ENCODE data around the gene ODAD3.
"Not testable (repeated sequence)": the region's sequence is repeated elsewhere in the genome, so short reads cannot be mapped to it uniquely, and the experiment has no call there.

ODAD3 gene

GRCh38 chr19:11457831-11458230 lies 22.9 kb upstream of the ODAD3 start:
- TF ChIP-seq CTCF (IDR thresholded peaks at IDR 0.05; ENCODE audit: borderline replicate concordance, insufficient read depth, low read depth, low read length), result no peak
- no peak overlapping the region for H3K4me3 ChIP-seq (ENCODE audit: low read depth, low read length)

GRCh38 chr19:11457115-11457514 lies 22.2 kb upstream of the ODAD3 start:
- H3K4me3 ChIP-seq (ENCODE audit: low read depth, low read length), result no peak overlapping the region
- TF ChIP-seq CTCF (IDR thresholded peaks at IDR 0.05; ENCODE audit: borderline replicate concordance, insufficient read depth, low read depth, low read length), result no peak

GRCh38 chr19:11456659-11457058 lies 21.7 kb upstream of the ODAD3 start:
- H3K4me3 ChIP-seq (ENCODE audit: low read depth, low read length), result no peak overlapping the region

GRCh38 chr19:11455233-11455554 lies 20.3 kb upstream of the ODAD3 start:
- not testable (repeated sequence) for H3K4me3 ChIP-seq (ENCODE audit: low read depth, low read length)

More at GRCh38 chr19:11456659-11457058, 21.7 kb upstream of the ODAD3 start:
- no peak for TF ChIP-seq CTCF (IDR thresholded peaks at IDR 0.05; ENCODE audit: borderline replicate concordance, insufficient read depth, low read depth, low read length)

GRCh38 chr19:11453468-11454341 lies 18.8 kb upstream of the ODAD3 start:
- H3K4me3 ChIP-seq (ENCODE audit: low read depth, low read length), result peak overlapping the region; percentile 54
- peak; percentile 70 for TF ChIP-seq CTCF (IDR thresholded peaks at IDR 0.05; ENCODE audit: borderline replicate concordance, insufficient read depth, low read depth, low read length)

- peak overlapping the region; percentile 54 for H3K4me3 ChIP-seq (ENCODE audit: low read depth, low read length)
- peak; percentile 29; the same call in 1 of the 2 replicates for TF ChIP-seq CTCF (IDR thresholded peaks at IDR 0.05; ENCODE audit: borderline replicate concordance, insufficient read depth, low read depth, low read length)
These were observed 17.8 kb upstream of the ODAD3 start for GRCh38 chr19:11452620-11453310.

GRCh38 chr19:11451871-11452619 lies 17.1 kb upstream of the ODAD3 start:
- peak overlapping the region; percentile 54 for H3K4me3 ChIP-seq (ENCODE audit: low read depth, low read length)
- no peak for TF ChIP-seq CTCF (IDR thresholded peaks at IDR 0.05; ENCODE audit: borderline replicate concordance, insufficient read depth, low read depth, low read length)
